NCI-H2227 treated with DMSO at 0.1 percent for 48 hours (cell line): ENCODE data around the gene ZP4.
"Not testable (repeated sequence)": the region's sequence is repeated elsewhere in the genome, so short reads cannot be mapped to it uniquely, and the experiment has no call there.

ENCODE experiments used
- DNase-seq: peaks from one replicate; lab custom pipeline; 2025; lab: John Stamatoyannopoulos, UW

ZP4 gene

GRCh38 chr1:237877631-237878030, 13.1 kb downstream of the ZP4 start:
- no peak for DNase-seq

- no peak for DNase-seq
Measured at GRCh38 chr1:237875291-237875690, 15.4 kb downstream of the ZP4 start.

GRCh38 chr1:237873487-237874211, 17.1 kb downstream of the ZP4 start:
- DNase-seq, result no peak

- DNase-seq, result no peak
Measured at GRCh38 chr1:237868817-237869600, 21.7 kb downstream of the ZP4 start.

- no peak for DNase-seq
Measured at GRCh38 chr1:237867380-237867888, 23.3 kb downstream of the ZP4 start.

GRCh38 chr1:237864338-237865244, 26.1 kb downstream of the ZP4 start:
- DNase-seq, result no peak

GRCh38 chr1:237863234-237863633, 27.5 kb downstream of the ZP4 start:
- DNase-seq, result no peak

GRCh38 chr1:237861944-237862343, 28.8 kb downstream of the ZP4 start:
- DNase-seq, result no peak

- DNase-seq, result no peak
Measured at GRCh38 chr1:237858992-237859391, 31.7 kb downstream of the ZP4 start.

GRCh38 chr1:237857455-237857854, 33.3 kb downstream of the ZP4 start:
- no peak for DNase-seq

GRCh38 chr1:237852342-237852741, 38.4 kb downstream of the ZP4 start:
- DNase-seq, result no peak

- DNase-seq, result no peak
Measured at GRCh38 chr1:237851210-237851845, 39.4 kb downstream of the ZP4 start.

GRCh38 chr1:237843516-237843915, 47.2 kb downstream of the ZP4 start:
- not testable (repeated sequence) for DNase-seq

- DNase-seq, result no peak
Measured at GRCh38 chr1:237841485-237841884, 49.2 kb downstream of the ZP4 start.

GRCh38 chr1:237838904-237839534, 51.7 kb downstream of the ZP4 start:
- no peak for DNase-seq

GRCh38 chr1:237838320-237838719, 52.4 kb downstream of the ZP4 start:
- no peak for DNase-seq

GRCh38 chr1:237834461-237834860, 56.3 kb downstream of the ZP4 start:
- no peak for DNase-seq

GRCh38 chr1:237834048-237834447, 56.7 kb downstream of the ZP4 start:
- no peak for DNase-seq

GRCh38 chr1:237832858-237833257, 57.9 kb downstream of the ZP4 start:
- DNase-seq, result no peak
